GM12878 (cell line): ENCODE results near the gene GPRIN1. TPM values are rescaled to one million over a fixed set of nuclear protein-coding genes. Genes with fewer than 3 reads are reported as not detected.

ENCODE experiments used
- ATAC-seq: fragments of 200-7000 bp; cut with Tn5 transposase; 3 replicates; pipeline ENCODE4 v1.9.1; 2020; ENCODE audit warnings: mild to moderate bottlenecking, moderate library complexity
- BruUV-seq: library from RNA; stranded (reverse); fragments of 400-500 nt; replicated peaks from 2 replicates; lab custom pipeline; 2021; lab: Mats Ljungman, UMichigan
- CTCF ChIA-PET: fragments of 300-600 bp; sonication (Branson Sonifier 250); formaldehyde crosslinking; extraction: SDS; loops from one replicate; lab custom pipeline; 2021; ENCODE audit warnings: inconsistent platforms; lab: Yijun Ruan, JAX
- POLR2A ChIA-PET: fragments of 350-600 bp; formaldehyde crosslinking; extraction: SDS; loops from one replicate; lab custom pipeline; 2021; ENCODE audit warnings: inconsistent platforms; lab: Charles Lee
- RAD21 ChIA-PET: fragments of 300-600 bp; sonication (Branson Sonifier 250); formaldehyde crosslinking; loops from one replicate; lab custom pipeline; 2023; ENCODE audit warnings: antibody characterized with exemption; ENCODE audit not compliant: unreplicated experiment; lab: Charles Lee
- SMC1A ChIA-PET: fragments of 300-600 bp; sonication (Branson Sonifier 250); formaldehyde crosslinking; loops from one replicate; lab custom pipeline; 2023; ENCODE audit not compliant: unreplicated experiment, uncharacterized antibody; lab: Charles Lee
- DNase-seq: peaks from one replicate; pipeline ENCODE4 v3.0.0-alpha.2; 2011; ENCODE audit warnings: low read depth, low spot score
- FAIRE-seq: peaks from 3 replicates; lab custom pipeline; 2011; peaks lifted over from hg19 to GRCh38; lab: Jason Lieb, UNC
- H2AFZ ChIP-seq: 2 replicates; pipeline ENCODE4 v1.6.0; 2011; ENCODE audit warnings: low read depth, low read length, control low read depth; ENCODE audit not compliant: control insufficient read depth
- H3K27ac ChIP-seq: 2 replicates; pipeline ENCODE4 v1.5.1; 2011; ENCODE audit warnings: control low read depth; ENCODE audit not compliant: control insufficient read depth, insufficient read depth
- H3K27me3 ChIP-seq, 2 experiments: replicated peaks in 1 of 2; 2 replicates each; pipeline versions ENCODE4 v1.6.0 to v1.6.1; 2011; ENCODE audit warnings: low read length in 1 of 2; ENCODE audit not compliant: control insufficient read depth in 2 of 2, insufficient read depth in 2 of 2
- H3K36me3 ChIP-seq, 2 experiments: 2 replicates each; pipeline ENCODE4 v1.5.1; 2011; ENCODE audit warnings: low read length in 1 of 2; ENCODE audit not compliant: control insufficient read depth in 2 of 2, insufficient read depth in 2 of 2
- H3K4me1 ChIP-seq: 2 replicates; pipeline ENCODE4 v1.6.1; 2011; ENCODE audit warnings: mild to moderate bottlenecking, low read length, moderate library complexity, mixed read lengths; ENCODE audit not compliant: control insufficient read depth, insufficient read depth
- H3K4me2 ChIP-seq: 2 replicates; pipeline ENCODE4 v1.6.0; 2011; ENCODE audit warnings: control low read depth; ENCODE audit not compliant: control insufficient read depth, insufficient read depth
- H3K4me3 ChIP-seq: fragments of 200-600 bp; sonication (generic); 2 replicates; pipeline ENCODE4 v1.5.1; 2016
- H3K79me2 ChIP-seq: 2 replicates; pipeline ENCODE4 v1.6.0; 2011; ENCODE audit warnings: low read length; ENCODE audit not compliant: control insufficient read depth, insufficient read depth
- H3K9ac ChIP-seq: 2 replicates; pipeline ENCODE4 v1.8.0; 2011; ENCODE audit warnings: low read length, control low read depth, mixed read lengths; ENCODE audit not compliant: control insufficient read depth, insufficient read depth
- H3K9me3 ChIP-seq: replicated peaks from 3 replicates; pipeline ENCODE4 v1.5.1; 2011; ENCODE audit warnings: mild to moderate bottlenecking, low read length; ENCODE audit not compliant: control insufficient read depth, insufficient read depth
- H4K20me1 ChIP-seq: 2 replicates; pipeline ENCODE4 v1.6.0; 2011; ENCODE audit not compliant: control insufficient read depth, insufficient read depth
- ATF7 ChIP-seq: fragments of 450-650 bp; IDR thresholded peaks from 2 replicates; pipeline ENCODE4 v1.6.1; 2016; ENCODE audit warnings: low read depth, mild to moderate bottlenecking
- KDM1A ChIP-seq: fragments of 200-600 bp; sonication (generic); IDR thresholded peaks from 2 replicates; pipeline ENCODE4 v1.6.1; 2016; ENCODE audit warnings: borderline replicate concordance
- RCOR1 ChIP-seq: conservative IDR thresholded peaks from 2 replicates; pipeline ENCODE4 v1.6.1; 2012; ENCODE audit warnings: low read depth, low read length, improper control_type of control experiment
- SPI1 ChIP-seq: IDR thresholded peaks from 2 replicates; pipeline ENCODE4 v1.6.1; 2011; ENCODE audit warnings: low read depth, mild to moderate bottlenecking, low read length, moderate library complexity, borderline replicate concordance; ENCODE audit not compliant: insufficient read depth
- SREBF2 ChIP-seq: IDR thresholded peaks from 2 replicates; pipeline ENCODE4 v1.6.1; 2012; ENCODE audit warnings: mild to moderate bottlenecking, low read length
- SRF ChIP-seq, 2 experiments: IDR thresholded peaks; 2 replicates each; pipeline ENCODE4 v1.6.1; 2011; ENCODE audit warnings: low read depth in 2 of 2, low read length in 2 of 2, mild to moderate bottlenecking in 1 of 2, moderate library complexity in 1 of 2
- ZNF274 ChIP-seq: IDR thresholded peaks from one replicate; pipeline ENCODE4 v1.8.0; 2011; ENCODE audit not compliant: insufficient read length, insufficient read depth
- WGBS: methylation state at CpG from one replicate; pipeline ENCODE4 v1.1.6; 2016; ENCODE audit warnings: low lambda C conversion rate; ENCODE audit not compliant: insufficient replicate concordance, insufficient coverage; ENCODE audit errors: missing lambda C conversion rate; 5-methylcytosine and 5-hydroxymethylcytosine counted together
- in situ Hi-C: fragments of 300-500 bp; cut with MboI; formaldehyde crosslinking; loops from 9 replicates; pipeline ENCODE4 v1.14.3; 2018; ENCODE audit warnings: mixed read lengths
- intact Hi-C: fragments of 100-400 bp; cut with micrococcal nuclease; formaldehyde crosslinking; loops from one replicate; pipeline ENCODE4 v1.14.2; 2022; ENCODE audit not compliant: unreplicated experiment
- polyA plus RNA-seq, 11 experiments: library from polyadenylated mRNA; depleted of rRNA in 4 of 11; unstranded in 6 of 11; stranded (reverse) in 5 of 11; fragments of >200 nt; fragmentation: Nextera tagmentation in 4 of 11; fragmentation: Illumina TruSeq in 1 of 11; extraction: Ambion mirVana in 4 of 11; extraction: Trizol in 1 of 11; gene quantifications; 1 replicate in 1 of 11; 2 replicates in 10 of 11; pipeline versions ENCODE4 v1.2.1 to v1.2.3, GENCODE V29; 2011 to 2016; ENCODE audit warnings: inconsistent platforms in 2 of 11, missing spikeins in 2 of 11, low read depth in 1 of 11
- total RNA-seq, 4 experiments: library from RNA; depleted of rRNA in 3 of 4; stranded (reverse); fragments of >200 nt in 3 of 4; fragmentation: Illumina TruSeq in 1 of 4; extraction: Trizol in 1 of 4; gene quantifications; 2 replicates each; pipeline versions ENCODE4 v1.2.1 to v1.2.3, GENCODE V29; 2013 to 2021
- TF ChIP-seq, protein P1 (sequence below): fragments of 150-350 bp; IDR thresholded peaks from 2 replicates; pipeline ENCODE4 v1.6.1; 2016; ENCODE audit warnings: low read depth, low read length
- TF ChIP-seq, protein P2 (sequence below): IDR thresholded peaks from 2 replicates; pipeline ENCODE4 v1.6.1; 2012; ENCODE audit warnings: mild to moderate bottlenecking, low read depth, low read length
- TF ChIP-seq, protein P3 (sequence below): fragments of 450-650 bp; IDR thresholded peaks from 2 replicates; pipeline ENCODE4 v1.6.1; 2018; ENCODE audit warnings: mild to moderate bottlenecking, low read depth, moderate library complexity; ENCODE audit not compliant: partially characterized antibody

GPRIN1 gene
- total and polyA plus RNA-seq, 10 of the 15 experiments (the other 5 are each of a cell fraction or from before 2014, with no cell fraction given) = 0.52 to 16.3 (median 4.5) TPM

DNA sequence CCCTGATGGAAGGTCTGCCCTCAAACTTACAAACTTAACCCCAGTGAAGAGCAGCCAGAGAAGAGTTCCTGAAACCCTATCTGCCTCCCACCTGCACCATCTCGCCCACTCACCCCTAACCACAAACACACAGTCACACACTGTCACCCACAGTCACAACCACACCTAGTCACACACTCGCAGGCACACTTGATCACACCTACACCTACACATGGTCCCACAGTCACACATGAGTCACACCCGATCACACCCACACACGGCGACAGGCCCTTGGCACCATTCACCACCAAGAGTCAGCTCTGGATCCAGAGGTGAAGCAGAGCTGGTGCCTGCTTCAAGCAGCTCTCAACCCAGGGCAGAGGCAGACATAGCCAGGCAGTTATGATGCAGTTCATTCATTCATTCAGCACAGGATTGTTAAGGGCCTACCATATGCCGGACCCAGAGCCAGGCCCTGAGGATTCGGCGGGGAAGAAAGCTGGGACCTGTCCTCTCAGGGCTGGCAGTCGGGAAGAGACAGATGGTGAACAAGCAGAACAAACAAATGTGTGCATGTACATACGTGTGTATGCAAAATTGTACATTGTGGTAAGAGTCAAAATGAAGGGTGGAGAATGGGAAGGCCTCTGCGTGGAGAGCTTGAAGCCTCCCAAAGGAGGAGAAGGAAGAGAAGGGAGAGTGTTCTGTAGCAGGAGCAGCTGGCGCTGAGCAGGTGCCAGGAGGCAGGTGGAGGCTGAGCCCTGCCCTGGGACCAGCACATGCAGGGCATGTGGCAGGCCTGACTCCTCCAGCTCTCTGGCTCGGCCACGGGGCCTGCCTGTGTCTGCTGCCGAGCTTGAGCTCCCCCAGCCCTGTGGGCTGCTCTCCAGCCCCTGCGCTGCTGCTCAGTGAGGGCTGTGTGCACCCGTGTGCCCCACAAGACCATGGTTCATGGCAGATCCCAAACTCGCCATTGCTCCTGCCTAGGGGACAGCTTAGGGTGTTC, 43.7 kb upstream of the GPRIN1 start (continued):
- TF ChIP-seq, protein P1, sequence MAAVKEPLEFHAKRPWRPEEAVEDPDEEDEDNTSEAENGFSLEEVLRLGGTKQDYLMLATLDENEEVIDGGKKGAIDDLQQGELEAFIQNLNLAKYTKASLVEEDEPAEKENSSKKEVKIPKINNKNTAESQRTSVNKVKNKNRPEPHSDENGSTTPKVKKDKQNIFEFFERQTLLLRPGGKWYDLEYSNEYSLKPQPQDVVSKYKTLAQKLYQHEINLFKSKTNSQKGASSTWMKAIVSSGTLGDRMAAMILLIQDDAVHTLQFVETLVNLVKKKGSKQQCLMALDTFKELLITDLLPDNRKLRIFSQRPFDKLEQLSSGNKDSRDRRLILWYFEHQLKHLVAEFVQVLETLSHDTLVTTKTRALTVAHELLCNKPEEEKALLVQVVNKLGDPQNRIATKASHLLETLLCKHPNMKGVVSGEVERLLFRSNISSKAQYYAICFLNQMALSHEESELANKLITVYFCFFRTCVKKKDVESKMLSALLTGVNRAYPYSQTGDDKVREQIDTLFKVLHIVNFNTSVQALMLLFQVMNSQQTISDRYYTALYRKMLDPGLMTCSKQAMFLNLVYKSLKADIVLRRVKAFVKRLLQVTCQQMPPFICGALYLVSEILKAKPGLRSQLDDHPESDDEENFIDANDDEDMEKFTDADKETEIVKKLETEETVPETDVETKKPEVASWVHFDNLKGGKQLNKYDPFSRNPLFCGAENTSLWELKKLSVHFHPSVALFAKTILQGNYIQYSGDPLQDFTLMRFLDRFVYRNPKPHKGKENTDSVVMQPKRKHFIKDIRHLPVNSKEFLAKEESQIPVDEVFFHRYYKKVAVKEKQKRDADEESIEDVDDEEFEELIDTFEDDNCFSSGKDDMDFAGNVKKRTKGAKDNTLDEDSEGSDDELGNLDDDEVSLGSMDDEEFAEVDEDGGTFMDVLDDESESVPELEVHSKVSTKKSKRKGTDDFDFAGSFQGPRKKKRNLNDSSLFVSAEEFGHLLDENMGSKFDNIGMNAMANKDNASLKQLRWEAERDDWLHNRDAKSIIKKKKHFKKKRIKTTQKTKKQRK = no peak
- TF ChIP-seq SREBF2 (no peak), KDM1A (no peak), SPI1 (no peak), ATF7 (peak; percentile 97), SRF (IDR thresholded peaks at IDR 0.05; ENCODE audit: low read depth in 2 of 2, low read length in 2 of 2) (no peak), RCOR1 (no peak)

DNA sequence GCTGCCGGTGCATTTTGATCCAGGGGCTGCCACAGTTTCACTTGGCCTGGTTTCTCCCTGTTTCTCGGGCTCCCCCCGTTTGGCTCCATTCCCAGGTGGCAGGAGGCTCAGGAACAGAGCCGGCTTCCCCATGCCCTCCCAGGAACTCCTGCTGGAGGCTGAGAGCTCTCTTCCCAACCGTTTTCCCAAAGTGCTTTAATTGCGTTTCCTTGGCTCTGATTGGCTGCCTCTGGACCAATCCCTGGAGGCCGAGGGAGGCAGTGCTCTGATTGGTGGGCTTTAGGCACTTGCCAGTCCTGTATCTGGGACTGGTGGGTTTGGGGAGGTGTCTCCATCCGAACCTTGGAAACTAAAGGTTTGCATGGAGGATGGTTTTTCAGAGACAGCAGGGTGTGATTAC, 42.2 kb upstream of the GPRIN1 start:
- BruUV-seq = no TSS peak
- H3K27me3 ChIP-seq = no peaks in the 10 kb centered on the region
- H3K79me2 ChIP-seq = no peaks in the 10 kb centered on the region
- POLR2A ChIA-PET = no interaction called here
- RAD21 ChIA-PET = no interaction called here
- DNase-seq = no peak
- H3K36me3 ChIP-seq = no peaks in the 10 kb centered on the region; a peak in 1 of 4 replicates
- no peak for FAIRE-seq
- H3K9me3 ChIP-seq = no peaks in the 10 kb centered on the region
- in situ Hi-C loops (loop anchor here (5.0 kb wide), 1 partner anchor 460 kb away; no protein-coding TSS in a partner anchor), intact Hi-C loops (no loop called here)
- CTCF ChIA-PET = interaction anchor here (3.2 kb wide), 1 partner anchor 9 kb away, joined by 17 read pairs; no protein-coding TSS in a partner anchor
- H4K20me1 ChIP-seq = no peaks in the 10 kb centered on the region
- H3K4me1 ChIP-seq = peaks cover 31% of the 10 kb centered on the region
- WGBS = 87% methylated on average over 8 of the region's 8 CpGs
- SMC1A ChIA-PET = interaction anchor here (0.9 kb wide), 1 partner anchor 9 kb away, joined by 3 read pairs; no protein-coding TSS in a partner anchor
- no peak overlapping the region for H3K4me3 ChIP-seq
- ATAC-seq = no peak
- no peak overlapping the region for H3K4me2 ChIP-seq
- H3K27ac ChIP-seq = no peak overlapping the region
- no peak overlapping the region for H2AFZ ChIP-seq
- H3K9ac ChIP-seq = no peak overlapping the region
- no peak for TF ChIP-seq ZNF274
- TF ChIP-seq, protein P2, sequence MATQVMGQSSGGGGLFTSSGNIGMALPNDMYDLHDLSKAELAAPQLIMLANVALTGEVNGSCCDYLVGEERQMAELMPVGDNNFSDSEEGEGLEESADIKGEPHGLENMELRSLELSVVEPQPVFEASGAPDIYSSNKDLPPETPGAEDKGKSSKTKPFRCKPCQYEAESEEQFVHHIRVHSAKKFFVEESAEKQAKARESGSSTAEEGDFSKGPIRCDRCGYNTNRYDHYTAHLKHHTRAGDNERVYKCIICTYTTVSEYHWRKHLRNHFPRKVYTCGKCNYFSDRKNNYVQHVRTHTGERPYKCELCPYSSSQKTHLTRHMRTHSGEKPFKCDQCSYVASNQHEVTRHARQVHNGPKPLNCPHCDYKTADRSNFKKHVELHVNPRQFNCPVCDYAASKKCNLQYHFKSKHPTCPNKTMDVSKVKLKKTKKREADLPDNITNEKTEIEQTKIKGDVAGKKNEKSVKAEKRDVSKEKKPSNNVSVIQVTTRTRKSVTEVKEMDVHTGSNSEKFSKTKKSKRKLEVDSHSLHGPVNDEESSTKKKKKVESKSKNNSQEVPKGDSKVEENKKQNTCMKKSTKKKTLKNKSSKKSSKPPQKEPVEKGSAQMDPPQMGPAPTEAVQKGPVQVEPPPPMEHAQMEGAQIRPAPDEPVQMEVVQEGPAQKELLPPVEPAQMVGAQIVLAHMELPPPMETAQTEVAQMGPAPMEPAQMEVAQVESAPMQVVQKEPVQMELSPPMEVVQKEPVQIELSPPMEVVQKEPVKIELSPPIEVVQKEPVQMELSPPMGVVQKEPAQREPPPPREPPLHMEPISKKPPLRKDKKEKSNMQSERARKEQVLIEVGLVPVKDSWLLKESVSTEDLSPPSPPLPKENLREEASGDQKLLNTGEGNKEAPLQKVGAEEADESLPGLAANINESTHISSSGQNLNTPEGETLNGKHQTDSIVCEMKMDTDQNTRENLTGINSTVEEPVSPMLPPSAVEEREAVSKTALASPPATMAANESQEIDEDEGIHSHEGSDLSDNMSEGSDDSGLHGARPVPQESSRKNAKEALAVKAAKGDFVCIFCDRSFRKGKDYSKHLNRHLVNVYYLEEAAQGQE = no peak
- TF ChIP-seq, protein P3, sequence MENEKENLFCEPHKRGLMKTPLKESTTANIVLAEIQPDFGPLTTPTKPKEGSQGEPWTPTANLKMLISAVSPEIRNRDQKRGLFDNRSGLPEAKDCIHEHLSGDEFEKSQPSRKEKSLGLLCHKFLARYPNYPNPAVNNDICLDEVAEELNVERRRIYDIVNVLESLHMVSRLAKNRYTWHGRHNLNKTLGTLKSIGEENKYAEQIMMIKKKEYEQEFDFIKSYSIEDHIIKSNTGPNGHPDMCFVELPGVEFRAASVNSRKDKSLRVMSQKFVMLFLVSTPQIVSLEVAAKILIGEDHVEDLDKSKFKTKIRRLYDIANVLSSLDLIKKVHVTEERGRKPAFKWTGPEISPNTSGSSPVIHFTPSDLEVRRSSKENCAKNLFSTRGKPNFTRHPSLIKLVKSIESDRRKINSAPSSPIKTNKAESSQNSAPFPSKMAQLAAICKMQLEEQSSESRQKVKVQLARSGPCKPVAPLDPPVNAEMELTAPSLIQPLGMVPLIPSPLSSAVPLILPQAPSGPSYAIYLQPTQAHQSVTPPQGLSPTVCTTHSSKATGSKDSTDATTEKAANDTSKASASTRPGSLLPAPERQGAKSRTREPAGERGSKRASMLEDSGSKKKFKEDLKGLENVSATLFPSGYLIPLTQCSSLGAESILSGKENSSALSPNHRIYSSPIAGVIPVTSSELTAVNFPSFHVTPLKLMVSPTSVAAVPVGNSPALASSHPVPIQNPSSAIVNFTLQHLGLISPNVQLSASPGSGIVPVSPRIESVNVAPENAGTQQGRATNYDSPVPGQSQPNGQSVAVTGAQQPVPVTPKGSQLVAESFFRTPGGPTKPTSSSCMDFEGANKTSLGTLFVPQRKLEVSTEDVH = no peak
